KOPT-K1 (cell line): ENCODE data around the gene SFMBT1.

Source experiments
- H3K27ac ChIP-seq: fragments of 200-600 bp; sonication (generic); 2 replicates; pipeline ENCODE4 v1.5.1; 2016; ENCODE audit warnings: antibody characterized with exemption, mild to moderate bottlenecking, low read depth, low read length; ENCODE audit not compliant: poor library complexity, severe bottlenecking
- H3K36me3 ChIP-seq: fragments of 200-600 bp; sonication (generic); 2 replicates; pipeline ENCODE4 v1.5.1; 2017; ENCODE audit warnings: antibody characterized with exemption, mild to moderate bottlenecking, low read length, moderate library complexity; ENCODE audit not compliant: insufficient read depth
- H3K9me3 ChIP-seq: fragments of 200-600 bp; sonication (generic); 2 replicates; pipeline ENCODE4 v1.5.1; 2017; ENCODE audit warnings: antibody characterized with exemption, low read length, mild to moderate bottlenecking; ENCODE audit not compliant: insufficient read depth, poor library complexity, severe bottlenecking

The SFMBT1 gene

DNA sequence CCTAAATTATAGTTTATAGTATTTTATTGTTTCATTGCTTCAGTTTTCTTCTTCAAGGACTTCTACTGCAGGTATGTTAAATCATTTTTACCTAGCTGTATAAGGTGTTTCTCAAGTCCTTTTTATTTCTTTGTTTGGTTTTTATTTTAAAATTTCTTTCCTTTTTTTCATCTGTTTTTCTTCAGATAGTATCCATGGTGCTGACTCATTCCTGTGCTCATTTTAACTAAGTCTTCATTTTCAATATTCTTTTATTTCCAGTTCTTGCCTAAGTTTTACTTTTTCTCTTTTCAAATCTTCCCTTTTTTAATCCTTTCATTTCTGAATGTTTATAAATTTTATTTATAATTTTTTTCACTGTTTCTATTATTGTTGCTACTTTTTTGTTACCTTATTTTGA lies 106.3 kb downstream of the SFMBT1 start:
- Histone ChIP-seq H3K9me3 (no peaks in the 10 kb centered on the region), H3K27ac (no peak overlapping the region), H3K36me3 (peaks cover 47% of the 10 kb centered on the region)

DNA sequence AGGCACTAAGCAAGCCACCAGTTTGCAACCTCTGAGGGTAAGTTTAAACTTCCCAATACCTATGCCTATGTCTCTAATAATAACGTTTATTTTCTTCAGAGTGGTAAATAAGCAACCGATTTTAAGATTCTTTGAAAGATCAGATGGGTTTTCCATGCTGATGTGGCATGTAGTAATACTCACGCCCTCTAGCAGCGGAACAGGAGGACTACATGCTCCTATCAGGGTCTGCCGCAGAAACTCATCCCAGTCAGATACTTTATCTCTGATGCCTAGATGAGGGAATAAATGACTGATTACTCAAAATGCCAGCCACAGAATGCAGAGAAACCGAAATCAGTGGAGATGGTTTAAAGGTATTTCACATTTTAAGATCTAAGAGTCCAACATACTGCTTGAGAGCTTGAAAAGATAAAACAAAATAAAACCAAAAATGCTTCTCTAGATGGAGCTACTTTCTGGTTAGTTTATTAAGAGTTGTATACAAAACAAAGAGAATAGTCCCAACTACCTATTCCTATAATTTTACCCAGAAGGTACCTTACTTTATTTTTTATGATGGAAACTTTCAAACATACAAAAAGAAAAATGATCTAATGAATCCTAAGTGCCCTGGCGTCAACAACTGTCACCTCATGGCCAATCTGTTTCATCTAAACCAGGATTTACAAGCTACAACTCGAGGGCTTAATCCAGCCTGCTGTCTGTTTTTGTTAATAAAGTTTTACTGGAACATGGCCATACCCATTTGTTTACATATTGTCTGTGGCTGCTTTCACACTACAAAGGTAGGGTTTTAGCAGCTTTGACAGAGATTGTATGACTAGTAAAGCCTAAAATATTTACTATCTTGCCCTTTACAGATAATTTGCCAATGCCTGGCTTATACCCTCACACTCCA lies 111.0 kb downstream of the SFMBT1 start:
- H3K9me3 ChIP-seq = no peaks in the 10 kb centered on the region
- H3K36me3 ChIP-seq = peaks cover 52% of the 10 kb centered on the region
- H3K27ac ChIP-seq = no peak overlapping the region

DNA sequence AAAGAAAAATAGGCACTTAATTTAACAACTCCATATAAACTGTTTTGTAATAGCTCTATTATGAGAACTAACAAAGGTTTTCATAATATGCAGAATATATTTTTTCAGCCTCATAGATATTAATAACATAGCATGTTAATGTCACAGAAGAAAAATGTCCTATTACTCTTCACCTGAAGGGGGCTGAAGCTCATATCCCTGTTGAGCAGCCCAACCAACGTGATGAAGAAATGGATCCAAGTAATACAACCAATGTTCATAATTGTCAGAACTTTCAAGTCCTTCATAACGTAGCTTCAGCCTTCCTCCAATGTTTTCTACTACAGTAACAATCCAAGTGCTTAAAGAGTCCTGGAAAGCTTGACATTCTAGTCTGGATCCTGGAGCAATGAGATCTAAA lies 114.0 kb downstream of the SFMBT1 start:
- Histone ChIP-seq H3K36me3 (peaks cover 67% of the 10 kb centered on the region), H3K9me3 (no peaks in the 10 kb centered on the region), H3K27ac (no peak overlapping the region)

DNA sequence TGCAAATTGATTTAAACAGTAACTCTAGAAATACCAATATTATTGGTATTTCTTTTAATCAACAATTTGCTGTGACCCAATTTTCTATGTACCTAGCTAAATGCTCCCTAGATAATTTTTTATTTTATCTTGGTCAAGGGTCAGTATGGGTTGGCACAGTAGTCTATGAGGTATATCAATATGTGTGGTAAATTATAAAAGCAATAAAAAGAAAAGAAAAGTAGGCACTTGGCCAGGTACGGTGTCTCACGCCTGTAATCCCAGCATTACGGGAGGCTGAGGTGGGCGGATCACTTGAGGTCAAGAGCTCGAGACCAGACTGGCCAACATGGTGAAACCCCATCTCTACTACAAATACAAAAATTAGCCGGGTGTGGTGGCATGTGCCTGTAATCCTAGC lies 114.5 kb downstream of the SFMBT1 start:
- Histone ChIP-seq H3K9me3 (no peaks in the 10 kb centered on the region), H3K27ac (no peak overlapping the region), H3K36me3 (peaks cover 71% of the 10 kb centered on the region)

DNA sequence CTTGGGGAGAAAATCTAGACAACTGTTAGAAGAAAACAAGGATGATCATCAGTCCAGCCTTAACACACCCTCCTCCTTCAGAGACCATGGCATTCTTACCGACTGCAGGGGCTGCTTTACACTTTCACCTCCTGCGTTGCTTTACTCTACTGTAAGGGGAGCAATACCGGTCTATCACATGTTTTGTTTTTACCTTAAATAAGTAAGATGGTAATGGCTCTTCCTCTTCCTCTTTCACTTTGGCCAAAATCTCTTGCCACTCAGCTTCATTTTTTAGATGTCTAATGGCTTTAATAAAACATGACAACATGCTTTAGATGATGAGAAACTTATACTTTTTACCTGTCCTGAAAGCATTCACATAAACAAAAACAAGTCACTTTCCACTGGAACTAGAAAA lies 115.1 kb downstream of the SFMBT1 start:
- Histone ChIP-seq H3K36me3 (peaks cover 77% of the 10 kb centered on the region), H3K27ac (no peak overlapping the region), H3K9me3 (no peaks in the 10 kb centered on the region)

DNA sequence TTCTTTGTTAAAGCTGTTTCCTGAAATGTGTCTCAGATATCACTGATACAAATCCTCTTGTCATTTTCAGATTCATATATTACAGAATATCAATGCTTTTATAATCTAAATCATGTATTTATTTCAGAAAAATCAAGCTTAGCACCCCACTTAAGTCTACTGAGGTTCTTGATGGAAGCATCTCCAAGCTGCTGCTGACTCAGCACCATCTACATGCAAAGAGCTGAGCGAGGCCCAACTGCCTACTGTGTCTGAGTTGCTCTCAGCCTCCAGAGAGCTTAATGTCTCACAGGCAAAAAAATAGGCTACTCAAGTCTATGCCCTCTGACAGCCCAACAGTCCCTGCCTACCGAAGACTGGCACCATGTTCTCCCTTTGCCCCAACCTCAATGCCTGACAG lies 119.3 kb downstream of the SFMBT1 start:
- H3K27ac ChIP-seq = no peak overlapping the region
- peaks cover 95% of the 10 kb centered on the region for H3K36me3 ChIP-seq

DNA sequence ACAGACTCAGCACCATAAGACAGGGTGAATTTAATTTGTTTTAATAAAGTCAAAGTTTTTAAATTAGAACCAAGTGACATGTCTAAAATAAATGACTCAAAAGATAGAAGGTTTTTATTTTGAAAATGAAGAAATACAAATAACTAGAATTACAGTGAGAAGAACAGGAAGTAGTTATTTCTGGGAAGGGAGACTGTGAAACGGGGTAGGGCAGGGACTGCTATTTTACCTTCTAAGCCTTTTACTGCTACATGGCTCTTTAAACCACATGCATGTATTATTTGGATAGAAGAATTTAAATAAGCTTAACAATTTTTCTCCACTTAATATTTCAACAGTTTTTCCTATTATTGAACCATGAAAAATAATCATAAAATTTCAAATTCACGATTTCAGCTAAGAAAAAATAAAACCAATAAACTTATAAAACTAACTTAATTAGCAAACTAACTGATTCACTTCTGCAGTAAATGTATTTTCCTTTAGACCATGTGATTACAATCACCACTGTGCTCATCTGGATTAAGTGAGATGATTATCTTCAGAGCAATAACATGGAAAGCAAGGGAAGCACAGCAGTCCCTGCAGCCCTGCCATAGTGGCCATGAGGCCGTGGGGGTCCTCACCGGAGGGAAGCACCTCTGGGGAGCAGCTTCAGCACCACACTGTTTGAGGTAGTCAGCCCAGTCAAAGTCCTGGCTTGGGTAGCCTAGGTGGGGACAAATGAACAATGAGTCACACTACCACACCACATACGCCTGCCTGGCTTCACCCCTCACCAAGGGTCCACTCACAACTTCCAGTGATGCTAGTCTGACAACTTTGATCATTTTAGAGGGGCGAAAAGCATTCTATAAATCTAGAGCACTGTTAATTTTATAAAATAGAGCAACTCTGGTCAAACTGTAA lies 120.2 kb downstream of the SFMBT1 start:
- Histone ChIP-seq H3K9me3 (no peaks in the 10 kb centered on the region), H3K27ac (no peak overlapping the region), H3K36me3 (peaks cover 95% of the 10 kb centered on the region)

More for the DNA sequence above, 119.3 kb downstream of the SFMBT1 start:
- no peaks in the 10 kb centered on the region for H3K9me3 ChIP-seq

DNA sequence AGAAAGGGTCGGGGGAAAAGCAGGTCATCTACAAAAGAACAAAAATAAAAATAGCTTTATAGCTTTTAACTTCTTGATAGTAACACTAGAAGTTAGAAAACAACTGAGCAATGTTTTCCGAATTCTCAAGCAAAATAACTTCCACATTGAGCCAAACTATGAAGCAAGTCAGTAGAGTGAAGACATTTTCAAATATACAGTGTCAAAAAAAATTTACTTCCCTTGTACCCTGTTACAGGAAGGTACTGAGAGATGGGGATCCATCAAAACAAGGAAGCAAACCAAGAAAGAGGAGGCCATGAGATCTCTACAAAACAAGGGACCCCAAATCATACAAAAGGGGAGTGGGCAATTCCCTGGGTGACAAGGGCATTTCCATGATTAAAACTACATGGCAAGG lies 121.9 kb downstream of the SFMBT1 start:
- Histone ChIP-seq H3K27ac (no peak overlapping the region), H3K9me3 (no peaks in the 10 kb centered on the region), H3K36me3 (peaks cover 96% of the 10 kb centered on the region)

DNA sequence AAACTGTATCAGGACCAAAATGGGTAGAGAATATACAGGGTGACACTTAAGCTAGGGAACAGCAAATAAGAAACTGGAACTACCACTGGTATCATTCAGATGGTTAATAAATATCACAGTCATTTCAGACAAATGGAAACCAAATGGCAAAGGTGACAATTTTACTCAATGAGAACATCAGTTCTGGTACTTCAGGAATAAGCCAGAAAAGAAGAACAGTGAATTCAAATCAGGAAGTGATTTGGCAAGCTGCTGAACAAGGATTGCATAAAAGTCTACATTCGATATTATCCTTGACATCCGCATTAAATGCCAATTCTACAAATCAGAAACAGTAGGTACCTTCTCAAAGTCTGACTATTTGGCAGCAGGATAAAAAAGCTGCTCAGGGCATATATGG lies 125.0 kb downstream of the SFMBT1 start:
- Histone ChIP-seq H3K9me3 (no peaks in the 10 kb centered on the region), H3K27ac (no peak overlapping the region), H3K36me3 (peaks cover 98% of the 10 kb centered on the region)

DNA sequence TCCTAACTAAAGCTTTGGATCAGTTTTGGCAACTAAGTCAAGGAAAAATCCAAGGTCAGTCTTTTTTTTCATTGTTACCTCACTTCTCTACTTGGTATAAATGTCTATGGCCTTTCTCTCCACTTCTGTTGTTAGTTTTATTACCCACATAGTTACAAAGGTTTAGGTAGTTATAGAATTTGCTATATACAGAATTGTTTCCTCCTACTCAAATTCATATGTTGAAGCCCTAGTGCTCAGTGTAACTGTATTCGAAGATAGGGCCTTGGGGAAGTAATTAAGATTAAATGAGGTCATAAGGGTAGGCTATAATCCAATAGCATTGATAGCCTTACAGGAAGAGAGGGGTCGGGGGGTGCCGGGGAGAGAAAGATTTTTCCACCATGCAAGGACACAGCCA lies 128.8 kb downstream of the SFMBT1 start:
- H3K36me3 ChIP-seq = peaks cover 99% of the 10 kb centered on the region
- H3K9me3 ChIP-seq = no peaks in the 10 kb centered on the region
- no peak overlapping the region for H3K27ac ChIP-seq

DNA sequence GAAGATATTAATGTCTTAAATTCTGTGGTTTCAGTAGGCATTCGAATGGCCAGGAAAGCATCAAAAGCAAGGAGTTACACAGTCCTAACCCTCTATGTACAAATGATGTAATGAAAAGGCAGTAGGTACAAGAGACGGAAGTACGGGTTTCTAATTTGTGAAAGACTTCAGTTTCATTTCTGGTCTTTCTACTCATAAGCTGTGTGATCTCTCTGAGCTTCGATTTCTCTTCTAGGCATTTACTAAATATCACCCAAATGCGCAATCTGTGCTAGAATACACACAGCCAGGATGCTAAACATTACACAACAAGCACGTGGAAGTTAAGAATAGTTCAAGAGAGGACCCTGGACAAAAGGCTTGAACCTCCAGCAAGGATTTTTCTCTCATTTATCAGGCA lies 130.6 kb downstream of the SFMBT1 start:
- Histone ChIP-seq H3K36me3 (peaks cover 99% of the 10 kb centered on the region), H3K9me3 (no peaks in the 10 kb centered on the region), H3K27ac (no peak overlapping the region)

DNA sequence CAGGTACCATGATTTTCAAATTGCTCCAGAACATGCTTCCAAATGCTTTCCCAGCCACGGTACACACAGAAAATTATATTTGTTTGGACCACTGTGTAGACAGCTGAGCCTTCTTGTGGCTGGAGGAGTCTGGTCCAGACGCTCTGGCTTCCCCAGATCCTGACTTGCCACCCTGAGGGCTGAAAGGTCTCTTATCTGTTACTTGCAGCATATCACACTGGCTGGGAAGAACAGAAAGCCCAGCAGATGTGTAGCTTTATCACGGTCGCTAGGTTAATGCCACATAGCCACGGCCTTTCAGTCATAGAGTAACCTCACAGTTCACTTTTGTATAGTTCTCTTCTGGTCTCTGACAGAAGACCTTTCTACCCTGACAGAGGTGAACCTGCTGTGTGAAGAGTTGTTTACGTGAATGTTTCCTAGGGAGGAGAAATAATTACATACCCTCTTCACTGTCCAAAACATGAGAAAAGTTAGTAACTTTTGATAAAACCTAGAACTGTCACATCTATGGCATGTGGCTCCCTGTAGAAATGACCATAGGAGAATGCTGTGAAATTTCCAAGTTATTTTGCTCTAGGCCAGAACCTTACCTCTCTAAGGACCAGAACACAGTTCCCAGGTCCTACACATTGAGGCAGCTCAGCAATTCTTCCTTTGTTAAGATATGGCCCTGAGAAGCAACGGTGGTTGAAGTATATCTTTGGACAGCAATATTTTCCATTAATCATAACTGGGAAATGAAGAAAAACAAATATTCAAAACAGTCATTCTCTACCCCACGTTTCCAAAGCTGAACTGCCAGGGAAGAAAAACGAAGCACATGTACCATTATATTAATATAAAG lies 132.8 kb downstream of the SFMBT1 start:
- peaks cover 97% of the 10 kb centered on the region for H3K36me3 ChIP-seq
- H3K9me3 ChIP-seq = no peaks in the 10 kb centered on the region
- H3K27ac ChIP-seq = no peak overlapping the region

DNA sequence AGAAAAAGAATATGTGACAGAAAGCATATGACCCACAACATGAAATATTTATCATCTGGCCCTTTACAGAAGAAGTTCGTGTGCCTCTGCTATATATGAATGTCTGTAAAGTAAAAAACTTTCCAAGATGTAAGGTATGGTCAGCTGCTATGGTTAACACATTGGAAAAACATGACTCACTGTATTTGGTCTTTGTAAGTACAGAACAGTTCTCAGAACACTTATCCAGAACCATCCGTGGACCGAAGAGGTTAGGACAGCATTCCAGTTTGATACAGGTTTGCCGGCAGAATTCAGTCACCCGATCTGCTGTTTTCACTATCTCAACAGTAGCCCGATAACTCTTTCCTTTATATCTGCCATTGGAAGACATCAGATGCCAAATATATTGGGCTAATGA lies 135.1 kb downstream of the SFMBT1 start:
- Histone ChIP-seq H3K36me3 (peaks cover 97% of the 10 kb centered on the region), H3K9me3 (no peaks in the 10 kb centered on the region), H3K27ac (no peak overlapping the region)

DNA sequence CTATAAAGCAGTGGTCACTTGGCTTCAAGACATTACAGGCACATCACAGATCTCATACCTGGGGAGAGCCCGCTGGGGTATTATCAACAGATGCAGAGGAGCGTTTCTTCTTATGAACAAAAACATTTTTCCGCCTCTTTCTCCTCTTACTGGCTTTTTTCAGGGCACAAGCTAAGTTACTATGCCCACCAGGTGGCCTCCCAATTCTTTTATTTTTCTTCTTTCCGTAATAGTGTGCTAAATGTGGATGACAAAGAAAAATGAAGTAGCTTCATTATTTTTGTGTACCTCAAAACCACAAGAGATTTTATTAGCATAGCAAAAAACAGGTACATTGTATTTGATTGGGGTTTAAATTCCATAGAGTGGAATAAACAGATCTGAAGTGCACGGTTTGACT lies 138.4 kb downstream of the SFMBT1 start:
- Histone ChIP-seq H3K9me3 (no peaks in the 10 kb centered on the region), H3K27ac (no peak overlapping the region), H3K36me3 (peaks cover 97% of the 10 kb centered on the region)

DNA sequence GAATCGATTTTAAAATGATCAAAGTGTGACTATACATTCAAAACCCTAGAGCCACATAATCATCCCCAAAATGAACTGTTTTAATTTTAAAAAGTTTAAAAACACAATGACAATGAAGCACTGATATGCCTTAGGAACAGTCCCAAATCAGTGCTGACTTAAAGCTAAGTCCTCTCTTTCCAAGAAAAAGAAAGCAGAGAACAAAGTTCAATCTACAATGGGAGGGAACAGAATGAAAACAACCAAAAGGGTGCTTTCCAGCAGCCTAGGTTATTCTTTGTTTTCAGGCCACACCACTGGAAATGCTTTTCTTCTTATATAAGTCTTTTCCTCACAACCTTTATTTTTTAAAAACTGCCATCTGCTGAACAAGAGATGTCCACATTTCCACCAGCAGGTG lies 141.3 kb downstream of the SFMBT1 start:
- no peak overlapping the region for H3K27ac ChIP-seq
- peaks cover 83% of the 10 kb centered on the region for H3K36me3 ChIP-seq
- H3K9me3 ChIP-seq = no peaks in the 10 kb centered on the region
